Mesodermal cell (in vitro differentiated cells): ENCODE data around the gene VEPH1.

Experiments used
- H3K27ac ChIP-seq: 2 replicates; pipeline ENCODE4 v1.7.0; 2013; ENCODE audit warnings: mild to moderate bottlenecking, low read depth, low read length, moderate library complexity; ENCODE audit not compliant: severe bottlenecking
- H3K36me3 ChIP-seq: 2 replicates; pipeline ENCODE4 v1.7.1; 2013; ENCODE audit warnings: mild to moderate bottlenecking, low read length, moderate library complexity; ENCODE audit not compliant: control insufficient read depth, insufficient read depth
- H3K4me1 ChIP-seq: one replicate; pipeline ENCODE4 v1.7.1; 2013; ENCODE audit warnings: mild to moderate bottlenecking, low read length; ENCODE audit not compliant: insufficient read depth, control insufficient read depth, poor library complexity, severe bottlenecking
- H3K4me3 ChIP-seq: 2 replicates; pipeline ENCODE4 v1.7.0; 2013; ENCODE audit warnings: low read length, control low read depth, mild to moderate bottlenecking; ENCODE audit not compliant: insufficient read depth, poor library complexity, severe bottlenecking; ENCODE audit errors: extremely low read depth
- H3K9me3 ChIP-seq: 2 replicates; pipeline ENCODE4 v1.7.1; 2013; ENCODE audit warnings: mild to moderate bottlenecking, low read length, moderate library complexity; ENCODE audit not compliant: control insufficient read depth
- WGBS, 2 experiments: methylation state at CpG; one replicate each; pipeline ENCODE4 v1.1.5; 2013; ENCODE audit warnings: missing lambda C conversion rate in 2 of 2; ENCODE audit not compliant: insufficient coverage in 2 of 2; 5-methylcytosine and 5-hydroxymethylcytosine counted together

The VEPH1 gene

DNA sequence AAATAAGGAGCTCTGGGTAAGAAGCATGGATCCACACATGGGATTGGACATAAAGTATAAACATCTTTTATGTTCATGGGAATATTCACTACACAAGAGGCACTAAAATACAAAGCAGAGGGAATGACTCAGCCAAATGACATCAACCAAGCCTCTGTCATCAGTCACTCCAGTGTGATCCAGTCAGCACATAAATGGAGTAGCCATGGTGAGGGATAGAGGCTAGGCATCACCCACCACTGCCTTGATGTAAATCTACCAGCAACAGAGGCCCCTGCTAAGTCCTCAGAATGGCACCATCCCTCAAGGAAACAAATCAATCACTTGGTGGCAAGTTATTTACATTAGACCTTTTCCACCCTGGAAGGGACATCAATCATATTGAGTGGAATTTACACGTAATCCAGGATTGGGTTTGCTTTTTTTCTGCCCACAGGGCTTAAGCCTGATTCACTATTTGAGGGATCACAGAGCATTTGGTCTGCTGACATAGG is 27.2 kb downstream of the VEPH1 start:
- WGBS, 2 experiments = 80% methylated on average over 1 of the region's 1 CpG; no CpG with 5 or more reads in 1 of the 2 experiments
- Histone ChIP-seq H3K4me1 (no peaks in the 10 kb centered on the region), H3K36me3 (no peaks in the 10 kb centered on the region), H3K9me3 (no peaks in the 10 kb centered on the region), H3K27ac (no peak overlapping the region), H3K4me3 (no peak overlapping the region)

DNA sequence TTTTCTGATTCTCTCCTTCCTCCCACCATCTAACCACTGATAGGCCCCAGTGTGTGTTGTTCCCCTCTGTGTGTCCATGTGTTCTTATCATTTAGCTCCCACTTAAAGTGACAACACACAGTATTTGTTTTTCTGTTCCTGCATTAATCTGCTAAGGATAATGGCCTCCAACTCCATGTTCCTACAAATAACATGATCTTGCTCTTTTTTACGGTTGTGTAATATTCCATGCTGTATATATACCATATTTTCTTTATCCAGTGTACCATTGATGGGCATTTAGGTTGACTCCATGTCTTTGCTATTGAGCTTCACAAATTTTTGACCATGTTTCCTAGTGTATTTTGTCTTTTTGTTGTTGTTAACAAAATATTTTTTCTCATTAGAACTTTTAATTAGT is 30.6 kb downstream of the VEPH1 start:
- no peak overlapping the region for H3K27ac ChIP-seq
- no CpG with 5 or more reads among the region's 1 CpG for WGBS, 2 experiments
- no peaks in the 10 kb centered on the region for H3K9me3 ChIP-seq
- no peaks in the 10 kb centered on the region for H3K4me1 ChIP-seq
- no peak overlapping the region for H3K4me3 ChIP-seq
- H3K36me3 ChIP-seq = no peaks in the 10 kb centered on the region

DNA sequence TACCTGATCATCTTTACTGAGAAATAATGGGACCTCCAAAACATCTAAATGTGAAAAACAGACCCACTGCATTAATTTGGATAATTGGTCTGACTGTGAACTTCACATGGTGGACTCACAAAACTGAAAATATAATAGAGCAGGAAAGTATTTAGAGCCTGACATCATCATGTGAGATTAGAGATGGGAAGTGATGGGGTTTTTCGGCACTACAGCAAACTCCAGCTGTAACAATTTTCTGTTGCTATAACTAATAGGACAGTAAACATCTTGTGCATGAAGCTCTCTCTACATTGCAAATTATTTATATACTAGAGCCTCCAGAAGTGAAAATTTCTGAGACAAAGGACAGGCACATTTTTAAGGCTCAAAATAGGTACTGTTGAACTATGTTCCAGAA is 32.2 kb downstream of the VEPH1 start:
- Histone ChIP-seq H3K27ac (no peak overlapping the region), H3K4me1 (no peaks in the 10 kb centered on the region), H3K36me3 (no peaks in the 10 kb centered on the region), H3K4me3 (no peak overlapping the region), H3K9me3 (no peaks in the 10 kb centered on the region)
- no CpG with 5 or more reads among the region's 1 CpG for WGBS, 2 experiments

- H3K36me3 ChIP-seq = no peaks in the 10 kb centered on the region
- H3K9me3 ChIP-seq = no peaks in the 10 kb centered on the region
- no peak overlapping the region for H3K27ac ChIP-seq
- H3K4me3 ChIP-seq = no peak overlapping the region
- WGBS, 2 experiments = 92% methylated on average over 3 of the region's 7 CpGs; no CpG with 5 or more reads in 1 of the 2 experiments
- H3K4me1 ChIP-seq = no peaks in the 10 kb centered on the region
Observed at GRCh38 chr3:157469561-157470294, 33.5 kb downstream of the VEPH1 start.

DNA sequence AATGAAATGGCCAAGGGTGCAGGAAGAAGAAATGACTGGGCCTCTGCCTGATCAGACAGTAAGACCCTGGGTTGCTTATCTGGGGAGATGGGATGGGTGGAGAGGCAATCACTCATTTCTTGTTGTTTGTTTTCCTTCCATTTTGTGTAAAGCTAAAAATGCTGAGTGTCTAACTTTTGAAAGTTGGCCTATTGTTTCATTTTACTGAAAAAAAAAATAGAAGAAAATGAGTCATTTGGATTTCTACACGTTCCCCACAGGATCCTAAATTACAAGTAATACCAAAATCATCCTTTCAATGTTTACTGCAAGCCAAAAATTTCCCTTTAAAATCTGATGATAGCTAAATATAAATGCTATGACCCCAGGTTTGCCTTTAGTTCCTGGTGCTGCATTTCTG is 36.0 kb downstream of the VEPH1 start:
- Histone ChIP-seq H3K4me1 (no peaks in the 10 kb centered on the region), H3K9me3 (no peaks in the 10 kb centered on the region), H3K36me3 (no peaks in the 10 kb centered on the region), H3K27ac (no peak overlapping the region), H3K4me3 (no peak overlapping the region)
- WGBS, 2 experiments = no CpG with 5 or more reads among the region's 1 CpG

DNA sequence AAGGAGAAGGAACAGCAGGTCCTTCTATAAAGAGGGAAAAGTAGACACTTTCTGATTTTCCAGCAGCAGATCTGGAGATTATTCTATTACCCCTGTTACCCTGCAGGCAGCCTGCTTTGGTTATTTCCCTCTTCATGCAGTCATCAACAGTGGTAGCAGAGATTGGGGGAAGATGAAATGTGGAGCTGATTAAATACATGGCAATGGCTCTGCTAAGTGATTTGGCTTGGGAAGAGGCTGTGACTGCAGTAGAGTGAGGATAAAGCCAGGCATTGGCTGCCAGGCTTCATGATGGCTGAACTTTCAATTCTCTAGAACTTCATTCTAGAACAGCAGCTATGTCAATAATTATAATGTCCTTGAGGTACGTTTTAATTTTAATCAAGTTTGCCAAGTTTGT is 37.5 kb downstream of the VEPH1 start:
- Histone ChIP-seq H3K4me3 (no peak overlapping the region), H3K9me3 (no peaks in the 10 kb centered on the region), H3K27ac (no peak overlapping the region), H3K4me1 (no peaks in the 10 kb centered on the region), H3K36me3 (no peaks in the 10 kb centered on the region)
- no CpG with 5 or more reads among the region's 1 CpG for WGBS, 2 experiments

GRCh38 chr3:157464321-157464720 is 38.9 kb downstream of the VEPH1 start:
- Histone ChIP-seq H3K27ac (no peak overlapping the region), H3K9me3 (no peaks in the 10 kb centered on the region), H3K4me1 (no peaks in the 10 kb centered on the region), H3K4me3 (no peak overlapping the region), H3K36me3 (no peaks in the 10 kb centered on the region)
- WGBS, 2 experiments = 94% methylated on average over 3 of the region's 3 CpGs; no CpG with 5 or more reads in 1 of the 2 experiments

- WGBS, 2 experiments = 80 to 100% methylated on average over 1 of the region's 1 CpG
- no peak overlapping the region for H3K4me3 ChIP-seq
Observed at GRCh38 chr3:157463816-157464215, 39.4 kb downstream of the VEPH1 start.

GRCh38 chr3:157460253-157460652 is 43.0 kb downstream of the VEPH1 start:
- H3K4me3 ChIP-seq = no peak overlapping the region
- WGBS, 2 experiments = 86 to 88% methylated on average over 1 of the region's 2 CpGs
- no peak overlapping the region for H3K27ac ChIP-seq
- no peaks in the 10 kb centered on the region for H3K36me3 ChIP-seq
- no peaks in the 10 kb centered on the region for H3K4me1 ChIP-seq
- no peaks in the 10 kb centered on the region for H3K9me3 ChIP-seq

More at GRCh38 chr3:157463816-157464215, 39.4 kb downstream of the VEPH1 start:
- H3K27ac ChIP-seq = no peak overlapping the region
- no peaks in the 10 kb centered on the region for H3K9me3 ChIP-seq
- H3K36me3 ChIP-seq = no peaks in the 10 kb centered on the region
- no peaks in the 10 kb centered on the region for H3K4me1 ChIP-seq

- Histone ChIP-seq H3K4me1 (no peaks in the 10 kb centered on the region), H3K9me3 (no peaks in the 10 kb centered on the region), H3K27ac (no peak overlapping the region), H3K36me3 (no peaks in the 10 kb centered on the region), H3K4me3 (no peak overlapping the region)
- 80 to 89% methylated on average over 1 to 2 of the region's 2 CpGs for WGBS, 2 experiments
Observed at GRCh38 chr3:157459706-157460105, 43.5 kb downstream of the VEPH1 start.

GRCh38 chr3:157453824-157454223 is 49.4 kb downstream of the VEPH1 start:
- Histone ChIP-seq H3K9me3 (no peaks in the 10 kb centered on the region), H3K4me1 (no peaks in the 10 kb centered on the region), H3K27ac (no peak overlapping the region), H3K4me3 (no peak overlapping the region), H3K36me3 (no peaks in the 10 kb centered on the region)
- WGBS, 2 experiments = 86% methylated on average over 1 of the region's 1 CpG; no CpG with 5 or more reads in 1 of the 2 experiments
